Measurements from ENCODE around the gene CAVIN2. TPM values are rescaled to one million over a fixed set of nuclear protein-coding genes. Genes with fewer than 3 reads are reported as not detected.

CAVIN2 gene
- total and polyA plus RNA-seq, 12 donors, result 11.9 to 41.9 (median 26.3) TPM

- no peaks in the 10 kb centered on the region for H3K36me3 ChIP-seq (replicated peaks in 1 of 2)
- no peaks in the 10 kb centered on the region for H3K4me1 ChIP-seq (replicated peaks in 1 of 2)
- no peak for TF ChIP-seq POLR2A (IDR thresholded peaks at IDR 0.05)
- TF ChIP-seq, protein P1, sequence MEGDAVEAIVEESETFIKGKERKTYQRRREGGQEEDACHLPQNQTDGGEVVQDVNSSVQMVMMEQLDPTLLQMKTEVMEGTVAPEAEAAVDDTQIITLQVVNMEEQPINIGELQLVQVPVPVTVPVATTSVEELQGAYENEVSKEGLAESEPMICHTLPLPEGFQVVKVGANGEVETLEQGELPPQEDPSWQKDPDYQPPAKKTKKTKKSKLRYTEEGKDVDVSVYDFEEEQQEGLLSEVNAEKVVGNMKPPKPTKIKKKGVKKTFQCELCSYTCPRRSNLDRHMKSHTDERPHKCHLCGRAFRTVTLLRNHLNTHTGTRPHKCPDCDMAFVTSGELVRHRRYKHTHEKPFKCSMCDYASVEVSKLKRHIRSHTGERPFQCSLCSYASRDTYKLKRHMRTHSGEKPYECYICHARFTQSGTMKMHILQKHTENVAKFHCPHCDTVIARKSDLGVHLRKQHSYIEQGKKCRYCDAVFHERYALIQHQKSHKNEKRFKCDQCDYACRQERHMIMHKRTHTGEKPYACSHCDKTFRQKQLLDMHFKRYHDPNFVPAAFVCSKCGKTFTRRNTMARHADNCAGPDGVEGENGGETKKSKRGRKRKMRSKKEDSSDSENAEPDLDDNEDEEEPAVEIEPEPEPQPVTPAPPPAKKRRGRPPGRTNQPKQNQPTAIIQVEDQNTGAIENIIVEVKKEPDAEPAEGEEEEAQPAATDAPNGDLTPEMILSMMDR (IDR thresholded peaks at IDR 0.05), result no peak
- no peaks in the 10 kb centered on the region for H3K27me3 ChIP-seq
- H3K4me3 ChIP-seq, result no peak overlapping the region
- no peak for DNase-seq
- 91 to 92% (median 91%) methylated on average over 28 of the region's 28 CpGs for WGBS, 4 donors
- intact Hi-C loops (cut with DNase I), result no loop called here
- no peak overlapping the region for H3K27ac ChIP-seq
- no peaks in the 10 kb centered on the region for H3K9me3 ChIP-seq (replicated peaks in 1 of 3)
Measured at GRCh38 chr2:191835539-191836350, 11.1 kb downstream of the CAVIN2 start.

DNA sequence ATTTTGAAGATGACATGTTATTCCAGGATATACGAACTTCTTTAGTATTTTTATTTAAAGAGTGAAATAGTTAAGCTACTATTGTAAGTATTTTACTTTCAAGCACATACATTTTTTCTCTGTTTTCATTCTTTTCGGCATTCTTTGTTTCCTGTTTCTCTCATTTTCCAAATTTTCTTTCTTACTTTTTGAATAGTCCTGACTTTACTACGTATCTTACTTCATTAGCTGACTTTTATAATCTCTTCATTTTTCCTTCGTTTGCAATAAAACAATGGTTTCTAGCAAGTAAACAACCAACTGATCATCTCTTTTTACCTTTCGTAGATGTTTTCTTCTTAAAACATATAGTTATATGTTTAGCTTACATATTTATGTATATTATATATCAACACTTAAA lies 11.8 kb downstream of the CAVIN2 start:
- TF ChIP-seq, protein P1 (IDR thresholded peaks at IDR 0.05), result no peak
- no peak for TF ChIP-seq POLR2A (IDR thresholded peaks at IDR 0.05)
- 77 to 86% (median 79%) methylated on average over 5 of the region's 5 CpGs for WGBS, 4 donors
- intact Hi-C loops (cut with DNase I), result no loop called here
- H3K27me3 ChIP-seq, result no peaks in the 10 kb centered on the region
- no peak for DNase-seq
- no peak overlapping the region for H3K4me3 ChIP-seq
- H3K27ac ChIP-seq, result no peak overlapping the region
- H3K36me3 ChIP-seq (replicated peaks in 1 of 2), result no peaks in the 10 kb centered on the region
- no peaks in the 10 kb centered on the region for H3K9me3 ChIP-seq (replicated peaks in 1 of 3)
- no peaks in the 10 kb centered on the region for H3K4me1 ChIP-seq (replicated peaks in 1 of 2)

DNA sequence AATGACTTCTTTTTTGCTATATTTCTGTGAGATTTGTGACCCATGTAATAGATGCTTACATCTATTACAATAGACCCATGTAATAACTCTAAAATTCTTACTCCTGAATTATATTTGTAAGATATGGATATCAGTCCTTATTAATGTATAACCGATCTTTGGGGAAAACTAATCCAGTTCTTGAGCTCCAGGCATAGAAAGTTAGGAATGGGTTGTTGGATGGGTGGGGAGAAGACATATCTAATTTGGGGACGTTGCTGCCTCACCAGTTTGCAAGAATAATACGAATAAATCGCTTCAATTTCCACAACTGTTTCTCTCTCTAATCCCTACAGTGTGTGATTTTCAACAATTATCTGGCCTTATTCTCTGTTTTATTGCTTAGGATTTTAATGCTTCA lies 13.5 kb downstream of the CAVIN2 start:
- Histone ChIP-seq H3K9me3 (replicated peaks in 1 of 3) (no peaks in the 10 kb centered on the region), H3K27ac (no peak overlapping the region), H3K4me1 (replicated peaks in 1 of 2) (no peaks in the 10 kb centered on the region), H3K27me3 (no peaks in the 10 kb centered on the region), H3K4me3 (no peak overlapping the region), H3K36me3 (replicated peaks in 1 of 2) (no peaks in the 10 kb centered on the region)
- DNase-seq, result no peak
- 88 to 89% (median 89%) methylated on average over 4 of the region's 4 CpGs for WGBS, 4 donors
- intact Hi-C loops (cut with DNase I), result no loop called here
- TF ChIP-seq POLR2A (IDR thresholded peaks at IDR 0.05), result no peak
- TF ChIP-seq, protein P1 (IDR thresholded peaks at IDR 0.05), result no peak

GRCh38 chr2:191832668-191833067 lies 14.2 kb downstream of the CAVIN2 start:
- TF ChIP-seq, protein P1 (IDR thresholded peaks at IDR 0.05), result no peak
- no peak for TF ChIP-seq POLR2A (IDR thresholded peaks at IDR 0.05)
- Histone ChIP-seq H3K27me3 (no peaks in the 10 kb centered on the region), H3K4me3 (no peak overlapping the region), H3K36me3 (replicated peaks in 1 of 2) (no peaks in the 10 kb centered on the region), H3K27ac (no peak overlapping the region), H3K9me3 (replicated peaks in 1 of 3) (no peaks in the 10 kb centered on the region), H3K4me1 (replicated peaks in 1 of 2) (no peaks in the 10 kb centered on the region)
- intact Hi-C loops (cut with DNase I), result no loop called here
- no peak for DNase-seq
